AG09319 (cell line): Measurements from ENCODE around the gene SDR9C7.
"Not testable (repeated sequence)": the region's sequence is repeated elsewhere in the genome, so short reads cannot be mapped to it uniquely, and the experiment has no call there.

Experiments
- DNase-seq: peaks from one replicate; pipeline ENCODE4 v3.0.0-alpha.2; 2010; ENCODE audit warnings: low read depth; ENCODE audit errors: extremely low read depth
- CTCF ChIP-seq: IDR thresholded peaks from 2 replicates; pipeline ENCODE4 v1.5.1; 2011; ENCODE audit warnings: low read depth, mild to moderate bottlenecking, inconsistent platforms, low read length, moderate library complexity

The SDR9C7 gene

GRCh38 chr12:56965124-56965523 is 30.9 kb upstream of the SDR9C7 start:
- DNase-seq: not testable (repeated sequence)

- DNase-seq: not testable (repeated sequence)
These were observed 29.3 kb upstream of the SDR9C7 start for GRCh38 chr12:56963557-56963956.

GRCh38 chr12:56962247-56962646 is 28.0 kb upstream of the SDR9C7 start:
- not testable (repeated sequence) for DNase-seq

DNA sequence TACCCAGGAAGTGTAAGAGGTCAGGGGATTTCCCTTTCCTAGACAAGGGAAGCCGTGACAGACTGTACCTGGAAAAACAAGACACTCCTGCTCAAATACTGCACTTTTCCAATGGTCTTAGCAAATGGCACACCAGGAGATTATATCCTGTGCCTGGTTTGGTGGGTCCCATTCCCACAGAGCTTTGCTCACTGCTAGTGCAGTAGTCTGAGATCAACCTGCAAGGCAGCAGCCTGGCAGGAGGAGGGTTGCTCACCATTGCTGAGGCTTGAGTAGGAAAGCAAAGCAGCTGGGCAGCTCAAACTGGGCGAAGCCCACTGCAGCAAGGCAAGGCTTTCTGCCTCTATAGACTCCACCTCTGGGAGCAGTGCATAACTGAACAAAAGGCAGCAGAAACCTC is 24.2 kb upstream of the SDR9C7 start:
- DNase-seq: no peak
- no peak for TF ChIP-seq CTCF

DNA sequence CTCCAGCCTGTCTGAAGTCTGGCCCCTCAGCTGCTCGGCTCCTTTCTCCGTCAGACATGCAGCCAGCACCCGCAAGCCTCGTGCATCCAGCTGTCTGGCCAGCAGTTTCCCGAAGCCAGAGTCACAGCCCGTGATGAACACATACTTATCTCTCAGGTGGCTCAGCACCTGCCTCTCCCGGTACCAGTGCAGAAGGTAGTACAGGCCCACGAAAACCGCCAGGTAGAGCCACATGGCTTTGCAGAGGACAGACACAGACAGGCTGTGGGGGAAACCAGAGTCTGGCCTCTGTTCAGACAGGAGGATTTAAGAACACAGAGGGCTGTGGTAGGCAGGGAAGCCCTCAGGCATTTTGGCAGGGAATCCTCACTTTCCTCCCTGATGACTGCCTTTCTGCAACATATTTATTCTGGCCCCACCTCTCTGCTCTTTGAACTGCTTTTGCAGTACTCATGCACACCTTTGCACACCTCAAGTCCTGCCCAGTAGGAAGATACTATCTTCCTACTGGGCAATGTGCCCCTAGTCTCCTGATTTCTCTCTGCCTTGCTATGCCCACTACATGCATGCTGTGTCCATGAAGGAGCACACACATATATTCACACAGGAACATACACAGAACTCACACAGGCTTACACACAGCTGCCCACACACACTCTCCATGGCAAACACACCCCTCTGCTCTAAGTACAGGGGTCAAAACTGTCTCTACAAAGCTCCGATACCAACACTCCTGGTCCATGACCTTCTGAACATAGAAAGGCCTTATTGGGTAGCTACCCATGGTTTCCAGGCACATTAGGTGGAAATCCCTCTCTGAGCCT is 23.2 kb upstream of the SDR9C7 start, which contains the start of gene RDH16:
TSS of gene RDH16 (minus strand) at position 380 of the 824 bp plus-strand sequence. CDS start at position 234, 146 bp downstream.
- no peak for DNase-seq
- TF ChIP-seq CTCF: no peak

DNA sequence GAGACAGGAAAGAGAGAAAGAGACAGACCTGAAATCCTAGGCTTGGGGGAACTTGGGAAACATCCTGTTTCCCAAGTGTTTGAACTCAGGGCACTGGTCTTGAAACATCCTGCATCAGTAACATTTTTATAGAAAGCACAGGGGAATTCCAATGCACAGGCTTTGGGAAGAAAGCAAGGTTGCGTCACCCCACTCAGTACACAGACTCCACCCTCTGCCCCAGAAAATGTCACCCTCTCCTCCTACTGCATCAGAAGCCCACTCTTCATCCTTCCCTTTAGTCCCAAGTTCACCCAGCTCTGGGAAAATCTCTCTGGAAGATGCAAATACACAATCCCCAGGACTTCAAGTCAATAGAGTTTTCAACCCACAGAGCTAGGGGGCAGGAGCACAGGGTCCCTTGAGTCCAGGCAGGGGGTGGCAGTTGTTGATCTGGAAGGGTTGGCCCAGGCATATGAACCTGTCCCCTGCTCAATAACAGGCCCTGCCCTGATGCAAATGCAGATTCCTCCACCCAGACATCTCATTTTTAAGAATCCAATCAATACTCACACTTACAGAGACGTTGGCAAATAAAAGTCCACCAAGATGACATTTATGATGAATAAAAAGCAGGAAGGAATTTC is 21.5 kb upstream of the SDR9C7 start:
- no peak for TF ChIP-seq CTCF
- no peak for DNase-seq

- no peak for DNase-seq
- TF ChIP-seq CTCF: no peak
These were observed 20.7 kb upstream of the SDR9C7 start for GRCh38 chr12:56954958-56955355.

- no peak for TF ChIP-seq CTCF
- no peak for DNase-seq
These were observed 20.1 kb upstream of the SDR9C7 start for GRCh38 chr12:56954057-56954957.
